Esophagus squamous epithelium (tissue), 4 donors: Measurements from ENCODE around the gene LNPEP.

Experiments used
- CTCF ChIP-seq, 6 experiments: fragments of 450-650 bp in 4 of 6; fragments of 200-600 bp in 2 of 6; sonication (generic) in 2 of 6; IDR thresholded peaks; one replicate each; pipeline ENCODE4 v1.5.1; 2016 to 2019; ENCODE audit warnings: antibody characterized with exemption in 6 of 6, mild to moderate bottlenecking in 4 of 6, moderate library complexity in 4 of 6
- POLR2A ChIP-seq, 4 donors: fragments of 450-650 bp; IDR thresholded peaks; one replicate each; pipeline ENCODE4 v1.6.1; 2017; ENCODE audit warnings: antibody characterized with exemption in 4 of 4, mild to moderate bottlenecking in 4 of 4, moderate library complexity in 3 of 4

GRCh38 chr5:97085459-97086181, 149.7 kb downstream of the LNPEP start:
- TF ChIP-seq POLR2A (IDR thresholded peaks at IDR 0.05) (no peak), CTCF (IDR thresholded peaks at IDR 0.05) (no peak)
